Mucosa of rectum (tissue), 2 donors: ENCODE data around the gene FXYD7.

ENCODE experiments used
- H3K27ac ChIP-seq, 2 donors: one replicate each; pipeline ENCODE4 v1.7.0; 2013; ENCODE audit warnings: inconsistent platforms in 2 of 2, low read depth in 2 of 2, low read length in 2 of 2
- H3K27me3 ChIP-seq, 2 donors: one replicate each; pipeline ENCODE4 v1.7.0; 2013; ENCODE audit warnings: low read length in 2 of 2; ENCODE audit not compliant: control insufficient read depth in 2 of 2, insufficient read depth in 2 of 2
- H3K36me3 ChIP-seq, 2 donors: one replicate each; pipeline ENCODE4 v1.7.0; 2013; ENCODE audit warnings: low read length in 2 of 2; ENCODE audit not compliant: control insufficient read depth in 2 of 2, insufficient read depth in 2 of 2
- H3K4me1 ChIP-seq, 2 donors: one replicate each; pipeline ENCODE4 v1.7.0; 2013; ENCODE audit warnings: low read length in 2 of 2, mild to moderate bottlenecking in 1 of 2; ENCODE audit not compliant: control insufficient read depth in 2 of 2, insufficient read depth in 2 of 2
- H3K4me3 ChIP-seq, 2 donors: one replicate each; pipeline ENCODE4 v1.7.0; 2013; ENCODE audit warnings: low read length in 2 of 2
- H3K9ac ChIP-seq, 2 donors: one replicate each; pipeline ENCODE4 v1.7.0; 2013; ENCODE audit warnings: low read length in 2 of 2, low read depth in 1 of 2, mild to moderate bottlenecking in 1 of 2
- H3K9me3 ChIP-seq, 2 donors: one replicate each; pipeline ENCODE4 v1.7.0; 2013; ENCODE audit warnings: low read length in 2 of 2; ENCODE audit not compliant: control insufficient read depth in 2 of 2
- donor health status: healthy.
- donor health status: Normal muscosa, but diverticular disease.

The FXYD7 gene

GRCh38 chr19:35143231-35143715 lies at the start of gene FXYD7:
Gene FXYD7 (plus strand): TSS chr19:35143255. CDS start chr19:35143334, 79 bp downstream.
- Histone ChIP-seq H3K9me3 (no peaks in the 10 kb centered on the region), H3K27me3 (peaks cover 0 to 5% of the 10 kb centered on the region in 2 donors), H3K27ac (no peak within 1 kb of the TSS), H3K4me1 (peaks cover 17 to 22% of the 10 kb centered on the region in 2 donors), H3K4me3 (peak within 1 kb of the TSS in 1 of 2 donors; percentile 20), H3K9ac (peak within 1 kb of the TSS in 1 of 2 donors; percentile 34), H3K36me3 (no peaks in the 10 kb centered on the region)

GRCh38 chr19:35093430-35093829 lies 49.6 kb upstream of the FXYD7 start:
- Histone ChIP-seq H3K27ac (no peak overlapping the region), H3K4me1 (no peaks in the 10 kb centered on the region), H3K9ac (no peak overlapping the region), H3K36me3 (no peaks in the 10 kb centered on the region), H3K9me3 (no peaks in the 10 kb centered on the region), H3K4me3 (no peak overlapping the region), H3K27me3 (peaks cover 0 to 3% of the 10 kb centered on the region in 2 donors)

GRCh38 chr19:35093941-35094647 lies 49.0 kb upstream of the FXYD7 start:
- no peaks in the 10 kb centered on the region for H3K27me3 ChIP-seq
- H3K27ac ChIP-seq = no peak overlapping the region
- no peak overlapping the region for H3K4me3 ChIP-seq
- H3K36me3 ChIP-seq = no peaks in the 10 kb centered on the region
- H3K9me3 ChIP-seq = no peaks in the 10 kb centered on the region
- H3K4me1 ChIP-seq = no peaks in the 10 kb centered on the region
- H3K9ac ChIP-seq = no peak overlapping the region

- Histone ChIP-seq H3K9me3 (no peaks in the 10 kb centered on the region), H3K27ac (no peak overlapping the region), H3K9ac (no peak overlapping the region)
Observed at GRCh38 chr19:35094656-35095055, 48.4 kb upstream of the FXYD7 start.

GRCh38 chr19:35095667-35096368 lies 47.2 kb upstream of the FXYD7 start:
- H3K27ac ChIP-seq = no peak overlapping the region

More at GRCh38 chr19:35094656-35095055, 48.4 kb upstream of the FXYD7 start:
- no peak overlapping the region for H3K4me3 ChIP-seq
- no peaks in the 10 kb centered on the region for H3K27me3 ChIP-seq
- no peaks in the 10 kb centered on the region for H3K36me3 ChIP-seq
- no peaks in the 10 kb centered on the region for H3K4me1 ChIP-seq

GRCh38 chr19:35098413-35099049 lies 44.5 kb upstream of the FXYD7 start:
- Histone ChIP-seq H3K4me1 (no peaks in the 10 kb centered on the region), H3K36me3 (no peaks in the 10 kb centered on the region), H3K27me3 (no peaks in the 10 kb centered on the region), H3K9me3 (no peaks in the 10 kb centered on the region), H3K27ac (no peak overlapping the region), H3K9ac (no peak overlapping the region), H3K4me3 (no peak overlapping the region)

More at GRCh38 chr19:35095667-35096368, 47.2 kb upstream of the FXYD7 start:
- Histone ChIP-seq H3K4me3 (no peak overlapping the region), H3K9me3 (no peaks in the 10 kb centered on the region), H3K36me3 (no peaks in the 10 kb centered on the region), H3K9ac (no peak overlapping the region), H3K27me3 (no peaks in the 10 kb centered on the region), H3K4me1 (no peaks in the 10 kb centered on the region)

GRCh38 chr19:35099155-35099896 lies 43.7 kb upstream of the FXYD7 start:
- Histone ChIP-seq H3K9ac (no peak overlapping the region), H3K4me1 (no peaks in the 10 kb centered on the region), H3K9me3 (no peaks in the 10 kb centered on the region), H3K27ac (no peak overlapping the region), H3K4me3 (no peak overlapping the region), H3K27me3 (no peaks in the 10 kb centered on the region), H3K36me3 (no peaks in the 10 kb centered on the region)

GRCh38 chr19:35099897-35100275 lies 43.2 kb upstream of the FXYD7 start:
- H3K9ac ChIP-seq = no peak overlapping the region
- no peaks in the 10 kb centered on the region for H3K36me3 ChIP-seq
- H3K9me3 ChIP-seq = no peaks in the 10 kb centered on the region
- no peak overlapping the region for H3K27ac ChIP-seq
- no peak overlapping the region for H3K4me3 ChIP-seq
- H3K27me3 ChIP-seq = no peaks in the 10 kb centered on the region
- no peaks in the 10 kb centered on the region for H3K4me1 ChIP-seq

- Histone ChIP-seq H3K27ac (no peak overlapping the region), H3K9ac (no peak overlapping the region), H3K4me3 (no peak overlapping the region), H3K27me3 (no peaks in the 10 kb centered on the region), H3K36me3 (no peaks in the 10 kb centered on the region), H3K9me3 (no peaks in the 10 kb centered on the region), H3K4me1 (no peaks in the 10 kb centered on the region)
Observed at GRCh38 chr19:35100588-35101533, 42.2 kb upstream of the FXYD7 start.
